GM08714 (cell line): ENCODE data around the gene PFKFB4.
"Not testable (repeated sequence)": the region's sequence is repeated elsewhere in the genome, so short reads cannot be mapped to it uniquely, and the experiment has no call there.

Experiments
- H3K4me3 ChIP-seq: fragments of 200-500 bp; sonication (Bioruptor generic); 2 replicates; pipeline ENCODE4 v1.5.1; 2014; ENCODE audit warnings: mild to moderate bottlenecking, low read length, inconsistent platforms
- ZNF274 ChIP-seq: IDR thresholded peaks from 2 replicates; pipeline ENCODE4 v1.6.1; 2012; ENCODE audit warnings: mild to moderate bottlenecking, low read depth, low read length

PFKFB4 gene

GRCh38 chr3:48558493-48559134, 2.0 kb upstream of the PFKFB4 start:
- no peak overlapping the region for H3K4me3 ChIP-seq
- TF ChIP-seq ZNF274 = no peak

GRCh38 chr3:48555949-48556795, 431 bp downstream of the PFKFB4 start:
- TF ChIP-seq ZNF274 = no peak
- peak overlapping the region; percentile 61; the same call in 1 of the 2 replicates for H3K4me3 ChIP-seq

DNA sequence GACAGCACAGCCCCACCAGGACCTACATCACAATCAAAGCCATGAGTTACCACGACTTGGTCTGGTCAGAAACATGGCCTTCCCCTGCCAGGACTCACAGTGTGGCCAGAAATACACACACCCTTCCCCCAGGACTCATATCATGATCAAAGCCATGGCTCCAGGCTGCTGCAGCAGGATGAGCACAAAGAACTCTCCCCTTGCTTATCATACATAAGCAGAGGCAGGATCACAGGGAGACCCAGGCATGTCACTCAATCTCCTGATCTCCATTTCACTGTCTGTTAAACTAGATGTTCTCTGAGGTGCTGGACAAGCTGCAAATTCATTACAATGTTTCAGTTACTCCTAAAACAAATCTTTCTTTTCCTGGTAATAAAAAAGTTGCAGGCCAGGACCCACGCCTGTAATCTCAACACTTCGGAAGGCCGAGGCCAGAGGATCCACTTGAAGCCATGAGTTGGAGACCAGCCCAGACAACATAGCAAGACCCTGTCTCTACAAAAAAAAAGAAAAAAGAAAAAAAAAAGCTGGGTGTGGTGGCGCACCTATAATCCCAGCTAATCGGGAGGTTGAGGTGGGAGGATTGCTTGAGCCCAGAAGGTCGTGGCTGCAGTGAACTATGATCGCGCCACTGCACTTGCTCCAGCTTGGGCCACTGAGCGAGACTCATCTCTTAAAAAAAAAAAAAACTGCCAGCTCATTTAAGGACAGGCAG, 1.2 kb downstream of the PFKFB4 start:
- H3K4me3 ChIP-seq = no peak overlapping the region
- TF ChIP-seq ZNF274 = no peak

DNA sequence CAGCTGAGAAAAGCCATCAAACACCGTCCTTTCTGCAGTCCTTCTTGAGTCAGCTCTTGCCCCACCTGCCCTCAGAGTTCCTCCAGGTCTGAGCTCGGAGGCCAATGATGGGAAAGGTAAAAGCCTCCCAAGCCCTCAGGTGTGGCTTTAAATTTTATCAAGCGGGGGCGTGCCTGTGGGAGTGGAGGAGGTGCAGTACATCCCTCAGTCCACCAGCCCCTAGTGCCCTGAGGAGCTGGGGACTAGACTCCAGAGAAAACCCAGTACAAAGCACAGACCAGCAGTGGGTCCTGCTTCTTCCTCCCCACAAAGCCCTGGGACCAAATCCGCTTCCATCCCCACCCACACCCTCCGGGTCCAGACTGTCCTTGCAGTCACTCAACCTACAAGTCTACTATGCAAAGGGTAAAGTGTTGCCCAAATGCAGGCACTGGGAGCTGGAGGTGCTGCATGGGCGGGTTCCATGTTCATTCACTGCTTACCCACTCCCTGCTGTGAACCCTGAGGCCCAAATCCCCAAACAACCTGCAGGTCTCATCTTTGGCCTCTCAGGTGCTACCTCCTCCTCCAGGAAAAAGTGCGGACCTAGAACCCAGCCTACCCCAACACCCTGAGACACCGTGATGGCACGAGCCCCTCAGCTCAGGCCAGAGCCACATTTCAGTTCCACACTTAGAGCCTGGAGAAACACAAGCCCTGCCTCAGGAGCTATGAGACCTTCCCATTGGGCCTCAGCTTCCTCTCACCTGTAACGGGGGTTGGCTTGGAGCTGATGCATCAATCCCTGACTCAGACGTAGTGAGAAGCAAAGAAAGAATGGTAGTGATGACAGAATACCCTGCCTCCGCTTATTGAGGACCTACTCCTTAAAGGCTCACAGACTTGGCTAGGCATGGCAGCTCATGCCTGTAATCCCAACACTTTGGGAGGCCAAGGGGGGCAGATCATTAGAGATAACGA, 2.4 kb downstream of the PFKFB4 start:
- no peak for TF ChIP-seq ZNF274
- no peak overlapping the region for H3K4me3 ChIP-seq

GRCh38 chr3:48553361-48553760, 3.2 kb downstream of the PFKFB4 start:
- no peak overlapping the region for H3K4me3 ChIP-seq
- TF ChIP-seq ZNF274 = no peak

GRCh38 chr3:48552111-48552951, 4.3 kb downstream of the PFKFB4 start:
- no peak for TF ChIP-seq ZNF274
- no peak overlapping the region for H3K4me3 ChIP-seq

GRCh38 chr3:48551651-48552050, 5.0 kb downstream of the PFKFB4 start:
- not testable (repeated sequence) for H3K4me3 ChIP-seq

GRCh38 chr3:48548729-48549705, 7.6 kb downstream of the PFKFB4 start:
- no peak for TF ChIP-seq ZNF274
- H3K4me3 ChIP-seq = no peak overlapping the region

DNA sequence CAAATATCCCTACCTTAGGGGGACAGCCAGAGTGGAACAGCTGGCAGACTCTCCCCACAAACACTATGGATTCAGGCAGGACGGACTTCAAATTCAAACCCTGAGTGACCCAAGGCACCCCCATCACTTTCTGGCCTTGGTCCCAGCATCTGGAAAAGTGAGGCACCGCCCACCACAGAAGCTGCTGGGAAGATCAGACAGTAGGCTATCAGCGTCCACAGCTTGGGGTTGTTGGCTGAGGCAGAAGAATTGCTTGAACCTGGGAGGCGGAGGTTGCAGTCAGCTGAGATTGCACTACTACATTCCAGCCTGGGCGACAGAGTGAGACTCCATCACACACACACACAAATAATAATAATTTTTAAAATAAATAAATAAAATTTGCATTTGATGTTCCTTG, 8.5 kb downstream of the PFKFB4 start:
- no peak overlapping the region for H3K4me3 ChIP-seq
- no peak for TF ChIP-seq ZNF274

GRCh38 chr3:48546203-48546829, 10.3 kb downstream of the PFKFB4 start:
- TF ChIP-seq ZNF274 = no peak
- H3K4me3 ChIP-seq = no peak overlapping the region

GRCh38 chr3:48544141-48544540, 12.5 kb downstream of the PFKFB4 start:
- no peak for TF ChIP-seq ZNF274
- H3K4me3 ChIP-seq = no peak overlapping the region
